Measurements from ENCODE around the gene UBE2V1. TPM values are rescaled to one million over a fixed set of nuclear protein-coding genes. Genes with fewer than 3 reads are reported as not detected.

The UBE2V1 gene
- total and polyA plus RNA-seq, 2 of the 13 experiments (the other 11 are each of a cell fraction or from before 2014, with no cell fraction given), result 81.3 to 132 TPM

- TF ChIP-seq HHEX (CRISPR knock-in tag; IDR thresholded peaks at IDR 0.05) (no peak), ZMYM2 (CRISPR knock-in tag; IDR thresholded peaks at IDR 0.05) (no peak), RFX5 (IDR thresholded peaks at IDR 0.05; ENCODE audit: low read depth, low read length) (no peak; the same call in 1 of the 2 replicates), MXD3 (CRISPR knock-in tag; IDR thresholded peaks at IDR 0.05) (peak; percentile 67; the same call in 1 of the 2 replicates), NR2F6 (IDR thresholded peaks at IDR 0.05) (no peak), NR2F6 (CRISPR knock-in tag; IDR thresholded peaks at IDR 0.05) (peak; percentile 69; the same call in 1 of the 2 replicates), KIAA2018 (CRISPR knock-in tag; IDR thresholded peaks at IDR 0.05; ENCODE audit: borderline replicate concordance) (no peak), ZNF883 (CRISPR knock-in tag; IDR thresholded peaks at IDR 0.05; ENCODE audit: not compliant biosample characterization) (no peak), MNT (IDR thresholded peaks at IDR 0.05) (no peak), ZBTB7A (CRISPR knock-in tag; IDR thresholded peaks at IDR 0.05) (peak; percentile 94), ZNF790 (CRISPR knock-in tag; IDR thresholded peaks at IDR 0.05; ENCODE audit: borderline replicate concordance) (0 out of 2 replicates have a peak, but pooled peaks have one; percentile 46), TFDP2 (CRISPR knock-in tag; IDR thresholded peaks at IDR 0.05) (peak; percentile 88), ZNF512B (CRISPR knock-in tag; IDR thresholded peaks at IDR 0.05; ENCODE audit: borderline replicate concordance) (peak; percentile 50; the same call in 1 of the 2 replicates)
Measured at GRCh38 chr20:50071039-50071888, 41.7 kb downstream of the UBE2V1 start (continued).
